Cardiac muscle cell (in vitro differentiated cells and primary cell): ENCODE data around the gene FALEC. TPM values are rescaled to one million over a fixed set of nuclear protein-coding genes. Genes with fewer than 3 reads are reported as not detected.

Experiments
- DNase-seq, 2 donors: peaks; one replicate each; pipeline versions ENCODE4 v3.0.0 to v3.0.0-alpha.2; 2010 to 2017; ENCODE audit warnings: low read depth in 1 of 2, low spot score in 1 of 2
- H3K27ac ChIP-seq: fragments of 200-600 bp; sonication (generic); 2 replicates; pipeline ENCODE4 v1.5.1; 2016
- H3K27me3 ChIP-seq: fragments of 200-600 bp; sonication (generic); 2 replicates; pipeline ENCODE4 v1.6.0; 2016; ENCODE audit warnings: control low read depth
- H3K36me3 ChIP-seq: fragments of 200-600 bp; sonication (generic); 2 replicates; pipeline ENCODE4 v1.5.1; 2016; ENCODE audit warnings: control low read depth
- H3K4me1 ChIP-seq: fragments of 200-600 bp; sonication (generic); 2 replicates; pipeline ENCODE4 v1.8.1; 2017; ENCODE audit warnings: low read depth, mild to moderate bottlenecking, mixed run types
- H3K4me3 ChIP-seq: fragments of 200-600 bp; sonication (generic); 2 replicates; pipeline ENCODE4 v1.5.1; 2016; ENCODE audit warnings: mild to moderate bottlenecking
- H3K9me3 ChIP-seq: fragments of 200-600 bp; sonication (generic); 2 replicates; pipeline ENCODE4 v1.5.1; 2017; ENCODE audit warnings: low read depth, mild to moderate bottlenecking, control low read depth
- polyA plus RNA-seq: library from polyadenylated mRNA; unstranded; fragments of >200 nt; fragmentation: Nextera tagmentation; extraction: Ambion mirVana; gene quantifications from 2 replicates; pipeline ENCODE4 v1.2.1, GENCODE V29; 2016
- total RNA-seq: library from RNA; depleted of rRNA; stranded (reverse); fragments of >200 nt; gene quantifications from 2 replicates; pipeline ENCODE4 v1.2.3, GENCODE V29; 2016
- TF ChIP-seq, protein P1 (sequence below): IDR thresholded peaks from 2 replicates; pipeline ENCODE4 v1.5.1; 2012; ENCODE audit warnings: low read depth, mild to moderate bottlenecking, low read length

The FALEC gene
- total and polyA plus RNA-seq, 2 experiments from 2014 or later: 3.9 to 4.7 TPM

DNA sequence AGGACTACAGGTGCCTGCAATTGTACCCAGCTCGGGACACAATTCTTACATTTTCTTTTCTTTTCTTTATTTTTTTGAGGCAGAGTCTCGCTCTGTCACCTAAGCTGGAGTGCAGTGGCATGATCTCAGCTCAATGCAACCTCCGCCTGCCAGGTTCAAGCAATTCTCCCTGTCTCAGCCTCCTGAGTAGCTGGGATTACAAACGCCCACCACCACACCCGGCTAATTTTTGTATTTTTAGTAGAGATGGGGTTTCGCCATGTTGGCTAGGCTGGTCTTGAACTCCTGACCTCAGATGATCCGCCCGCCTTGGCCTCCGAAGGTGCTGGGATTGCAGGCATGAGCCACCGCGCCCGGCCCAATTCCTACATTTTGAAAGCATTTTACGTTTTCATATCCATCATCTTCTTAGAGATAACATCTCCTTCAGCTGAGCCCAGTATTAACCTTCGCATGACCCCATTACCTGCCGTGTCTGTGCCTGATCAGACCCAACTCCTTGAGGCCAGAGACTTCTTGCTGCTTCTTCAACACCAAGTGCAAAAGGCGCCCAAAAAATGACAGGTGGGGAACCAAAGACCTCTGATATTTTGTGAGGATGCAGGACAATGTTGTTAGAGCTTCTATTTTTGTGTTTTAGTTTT, 30.9 kb downstream of the FALEC start:
- TF ChIP-seq, protein P1, sequence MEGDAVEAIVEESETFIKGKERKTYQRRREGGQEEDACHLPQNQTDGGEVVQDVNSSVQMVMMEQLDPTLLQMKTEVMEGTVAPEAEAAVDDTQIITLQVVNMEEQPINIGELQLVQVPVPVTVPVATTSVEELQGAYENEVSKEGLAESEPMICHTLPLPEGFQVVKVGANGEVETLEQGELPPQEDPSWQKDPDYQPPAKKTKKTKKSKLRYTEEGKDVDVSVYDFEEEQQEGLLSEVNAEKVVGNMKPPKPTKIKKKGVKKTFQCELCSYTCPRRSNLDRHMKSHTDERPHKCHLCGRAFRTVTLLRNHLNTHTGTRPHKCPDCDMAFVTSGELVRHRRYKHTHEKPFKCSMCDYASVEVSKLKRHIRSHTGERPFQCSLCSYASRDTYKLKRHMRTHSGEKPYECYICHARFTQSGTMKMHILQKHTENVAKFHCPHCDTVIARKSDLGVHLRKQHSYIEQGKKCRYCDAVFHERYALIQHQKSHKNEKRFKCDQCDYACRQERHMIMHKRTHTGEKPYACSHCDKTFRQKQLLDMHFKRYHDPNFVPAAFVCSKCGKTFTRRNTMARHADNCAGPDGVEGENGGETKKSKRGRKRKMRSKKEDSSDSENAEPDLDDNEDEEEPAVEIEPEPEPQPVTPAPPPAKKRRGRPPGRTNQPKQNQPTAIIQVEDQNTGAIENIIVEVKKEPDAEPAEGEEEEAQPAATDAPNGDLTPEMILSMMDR: no peak
- Histone ChIP-seq H3K27ac (no peak overlapping the region), H3K36me3 (no peaks in the 10 kb centered on the region), H3K4me3 (no peak overlapping the region), H3K9me3 (no peaks in the 10 kb centered on the region), H3K4me1 (peaks cover 11% of the 10 kb centered on the region), H3K27me3 (no peaks in the 10 kb centered on the region)
- no peak for DNase-seq

DNA sequence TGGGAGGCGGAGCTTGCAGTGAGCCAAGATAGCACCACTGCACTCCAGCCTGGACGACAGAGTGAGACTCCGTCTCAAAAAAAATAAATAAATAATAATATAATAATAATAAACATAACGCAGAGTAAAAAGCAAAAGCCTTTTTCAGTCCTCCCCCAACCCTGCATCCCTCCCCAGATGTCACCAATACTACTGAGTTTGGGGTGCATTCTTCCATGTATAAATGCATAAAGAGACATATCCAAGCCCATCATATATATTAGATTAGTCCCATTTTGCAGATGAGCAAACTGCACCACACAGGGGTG, 32.7 kb downstream of the FALEC start:
- Histone ChIP-seq H3K27me3 (no peaks in the 10 kb centered on the region), H3K9me3 (no peaks in the 10 kb centered on the region), H3K36me3 (no peaks in the 10 kb centered on the region), H3K4me3 (peak overlapping the region; percentile 43), H3K4me1 (peaks cover 20% of the 10 kb centered on the region), H3K27ac (peak overlapping the region; percentile 61)
- DNase-seq: no peak
- TF ChIP-seq, protein P1: no peak

DNA sequence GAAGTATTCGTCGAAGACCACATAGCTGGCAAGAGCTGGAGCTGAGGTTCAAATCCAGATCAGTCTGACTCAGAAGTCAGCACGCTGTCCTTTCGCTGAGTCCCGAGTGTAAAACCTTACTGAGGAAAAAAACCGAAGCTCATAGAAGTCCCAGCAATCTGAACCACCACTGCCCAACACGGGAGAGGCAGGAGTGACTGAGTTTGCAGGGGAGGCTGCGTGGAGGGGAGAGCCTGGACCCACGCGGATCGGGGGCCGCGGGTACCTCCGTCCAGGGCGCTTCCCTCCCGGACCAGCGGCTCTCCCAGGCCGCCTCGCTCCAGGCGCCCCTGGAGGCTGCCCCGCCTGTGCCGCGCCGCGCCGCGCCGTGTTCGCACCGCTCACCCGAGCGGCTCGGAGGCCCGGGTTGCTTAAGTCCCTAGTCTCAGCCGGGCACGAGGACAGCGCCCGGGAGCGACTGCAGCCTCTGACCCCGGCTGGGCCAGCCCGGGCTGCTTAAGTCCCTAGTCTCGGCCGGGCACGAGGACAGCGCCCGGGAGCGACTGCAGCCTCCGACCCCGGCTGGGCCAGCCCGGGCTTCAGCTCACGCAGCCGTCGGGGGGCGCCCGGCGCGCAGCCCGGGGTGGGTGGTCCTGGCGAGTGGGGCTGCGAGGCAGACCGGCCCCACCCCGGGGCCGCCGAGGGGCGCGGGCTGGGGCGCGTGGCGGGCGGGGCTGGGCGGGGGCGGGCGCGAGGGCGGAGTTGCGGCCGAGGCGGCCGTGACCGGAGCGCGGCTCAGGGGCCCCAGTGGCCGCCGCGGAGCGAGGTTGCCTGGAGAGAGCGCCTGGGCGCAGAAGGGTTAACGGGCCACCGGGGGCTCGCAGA, 33.3 kb downstream of the FALEC start, which contains the start of gene ADAMTSL4:
TSS of gene ADAMTSL4 (plus strand) at position 777 of the 864 bp plus-strand sequence. CDS start 2,881 bp downstream, outside the sequence.
- Histone ChIP-seq H3K36me3 (no peaks in the 10 kb centered on the region), H3K27ac (peak within 1 kb of the TSS; percentile 73), H3K9me3 (no peaks in the 10 kb centered on the region), H3K4me1 (peaks cover 20% of the 10 kb centered on the region), H3K27me3 (no peaks in the 10 kb centered on the region), H3K4me3 (peak within 1 kb of the TSS; percentile 43)
- TF ChIP-seq, protein P1: peak; percentile 34
- peak; percentile 84 to 87 for DNase-seq

DNA sequence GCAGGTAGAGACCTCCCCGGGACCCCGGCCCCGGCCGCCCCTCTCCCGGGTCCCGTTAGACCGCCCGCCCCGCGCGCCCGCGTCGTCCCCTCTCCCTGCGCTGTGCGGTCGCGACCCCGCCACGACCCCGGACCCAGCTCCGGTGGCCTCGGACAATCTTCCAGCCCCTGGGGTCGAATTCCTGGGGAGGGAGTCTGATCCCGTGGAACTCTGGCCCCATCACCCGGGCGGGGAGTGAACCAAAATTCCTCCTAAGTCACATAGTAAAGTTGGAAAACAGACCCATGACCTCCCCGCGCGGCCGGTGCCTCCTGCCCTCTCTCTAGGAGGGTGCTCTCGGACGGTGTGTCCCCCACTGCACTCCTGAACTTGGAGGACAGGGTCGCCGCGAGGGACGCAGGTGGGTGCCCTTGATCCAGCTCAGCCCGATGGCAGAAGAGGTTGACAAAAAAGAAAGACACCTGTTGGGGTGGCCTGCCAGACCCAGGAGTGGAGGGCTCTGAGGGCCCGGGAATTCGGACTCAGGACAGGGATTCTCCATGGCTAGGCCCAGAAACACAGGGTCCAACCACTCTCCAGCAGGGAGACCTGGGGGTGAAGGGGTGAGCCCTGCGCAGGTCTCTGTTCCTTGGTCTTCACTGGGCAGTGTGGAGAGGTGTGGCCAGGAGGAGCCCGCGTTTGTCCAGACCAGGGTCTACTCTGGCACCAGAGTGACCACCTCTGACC, 34.1 kb downstream of the FALEC start:
- H3K9me3 ChIP-seq: no peaks in the 10 kb centered on the region
- H3K4me3 ChIP-seq: peak overlapping the region; percentile 43

More for the DNA sequence above, 34.1 kb downstream of the FALEC start:
- TF ChIP-seq, protein P1: no peak
- Histone ChIP-seq H3K27me3 (no peaks in the 10 kb centered on the region), H3K4me1 (peaks cover 20% of the 10 kb centered on the region), H3K27ac (peak overlapping the region; percentile 73), H3K36me3 (no peaks in the 10 kb centered on the region)
- peak in 1 of 2 donors; percentile 50 for DNase-seq
